ENCODE results near the gene FAM25G.
"Not testable (repeated sequence)": the region's sequence is repeated elsewhere in the genome, so short reads cannot be mapped to it uniquely, and the experiment has no call there.

The FAM25G gene

DNA sequence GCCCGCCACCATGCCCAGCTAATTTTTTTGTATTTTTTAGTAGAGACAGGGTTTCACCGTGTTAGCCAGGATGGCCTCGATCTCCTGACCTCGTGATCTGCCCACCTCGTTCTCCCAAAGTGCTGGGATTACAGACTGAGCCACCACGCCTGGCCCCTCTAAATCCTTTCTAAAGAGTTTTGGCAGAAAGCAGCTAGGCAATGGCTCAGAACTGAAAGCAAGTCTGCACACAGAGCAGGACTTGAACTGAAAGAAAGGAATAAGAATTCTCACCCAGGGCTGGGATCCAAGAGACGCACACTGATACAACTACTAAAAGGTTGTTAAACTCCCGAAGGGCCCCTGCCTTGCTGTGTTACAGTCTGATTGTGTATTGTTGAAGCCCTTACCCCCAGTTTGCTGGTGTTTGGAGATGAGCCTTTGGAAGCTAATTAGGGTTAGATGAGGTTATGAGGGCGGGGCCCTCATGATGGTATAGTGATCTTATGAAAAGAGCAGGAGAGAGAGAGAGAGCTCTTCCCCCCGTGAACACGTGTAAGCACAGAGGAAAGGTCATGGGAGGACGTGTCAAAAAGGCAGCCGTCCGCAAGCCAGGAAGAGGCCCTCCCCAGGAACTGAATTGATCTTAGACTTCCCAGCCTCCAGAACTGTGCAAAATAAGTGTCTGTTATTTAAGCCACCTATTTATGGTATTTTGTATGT, 26.1 kb downstream of the FAM25G start:
- DNase-seq (ENCODE audit: low read depth) = not testable (repeated sequence)

DNA sequence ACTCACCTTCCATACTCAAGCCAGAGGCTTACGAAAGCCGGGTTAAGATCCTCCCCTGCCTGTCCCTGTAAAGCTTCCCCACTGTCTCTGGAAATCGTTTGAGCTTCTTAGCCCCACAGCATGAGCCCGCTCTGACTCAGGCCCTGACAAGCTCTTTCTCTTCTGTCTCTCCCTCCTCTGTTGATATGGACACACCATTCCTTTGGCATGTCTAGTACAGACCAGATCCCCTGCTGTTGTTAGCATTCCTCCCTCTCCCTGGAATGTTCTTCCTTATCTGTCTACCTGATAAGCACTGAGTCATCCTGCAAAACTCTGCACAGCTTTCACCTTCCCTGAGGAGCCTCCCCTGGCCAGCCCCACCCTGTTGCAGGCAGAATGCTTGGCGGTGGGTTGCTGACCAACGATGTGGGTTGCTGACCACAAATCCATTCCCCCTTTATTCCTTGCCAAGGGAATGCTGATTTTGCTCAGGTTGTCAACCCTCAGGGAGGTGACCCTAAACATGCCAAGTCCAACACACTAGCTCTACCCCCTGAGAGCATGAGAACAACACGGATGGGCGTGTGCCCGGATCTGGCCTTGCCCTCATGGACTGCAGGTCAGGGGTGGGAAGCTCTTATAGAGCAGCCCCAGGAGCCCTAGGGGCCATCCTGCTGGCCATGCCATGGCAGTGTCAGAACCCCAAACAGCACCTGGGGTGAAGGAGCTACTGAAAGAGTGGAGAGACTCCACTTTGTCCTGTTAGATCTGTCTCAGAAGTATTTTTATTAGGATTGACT, 28.7 kb downstream of the FAM25G start:
- not testable (repeated sequence) for DNase-seq (ENCODE audit: low read depth)

DNA sequence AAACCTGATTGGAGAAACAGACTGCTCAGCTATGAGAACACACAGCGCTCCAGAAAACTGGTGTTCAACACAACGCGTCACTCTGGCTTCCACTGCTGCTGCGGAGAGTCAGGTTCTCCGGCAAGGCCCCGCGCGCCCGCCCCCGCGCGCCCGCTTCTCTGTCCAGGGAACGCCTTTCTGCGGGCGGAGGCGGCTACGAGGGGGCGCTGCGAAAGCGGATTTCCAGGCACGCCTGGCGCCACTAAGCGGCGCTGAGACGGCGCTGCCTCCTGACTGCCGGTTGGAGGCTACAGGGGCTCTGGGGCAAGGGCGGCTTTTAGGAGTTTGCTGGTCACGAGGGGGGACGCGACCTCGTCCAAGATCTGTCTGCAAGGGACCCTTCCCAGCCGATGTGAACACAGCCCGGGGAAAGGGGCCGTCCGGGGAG, 30.2 kb downstream of the FAM25G start:
- DNase-seq (ENCODE audit: low read depth) = peak; percentile 16

DNA sequence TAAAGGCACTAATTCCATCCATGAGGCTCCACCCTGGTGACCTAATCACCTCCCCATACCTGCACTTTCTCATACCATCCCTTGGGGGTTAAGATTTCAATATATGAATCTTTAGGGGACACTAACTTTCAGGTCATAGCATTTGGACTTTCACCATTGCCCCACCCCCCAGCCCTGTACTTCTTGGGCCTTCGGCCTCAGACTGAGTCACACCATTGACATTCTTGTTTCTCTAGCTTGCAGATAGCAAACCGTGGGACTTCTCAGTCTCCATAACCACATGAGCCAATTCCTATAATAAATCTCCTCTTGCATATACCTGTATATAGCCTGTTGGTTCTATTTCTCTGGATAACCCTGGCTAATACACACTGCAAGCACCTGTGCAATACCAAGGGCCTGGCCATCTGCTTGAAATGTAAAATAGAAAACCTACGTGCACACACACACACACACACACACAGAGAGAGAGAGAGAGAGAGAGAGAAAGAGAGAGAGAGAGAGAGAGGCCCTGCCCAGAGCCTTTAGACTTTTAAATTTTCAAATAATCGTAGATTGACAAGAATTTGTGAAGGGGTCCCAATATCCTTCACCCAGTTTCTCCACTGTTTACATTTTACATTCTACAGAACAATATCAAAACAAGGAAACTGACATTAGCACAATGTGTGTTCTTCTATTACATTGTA, 32.9 kb downstream of the FAM25G start:
- no peak for DNase-seq (ENCODE audit: low read depth)

DNA sequence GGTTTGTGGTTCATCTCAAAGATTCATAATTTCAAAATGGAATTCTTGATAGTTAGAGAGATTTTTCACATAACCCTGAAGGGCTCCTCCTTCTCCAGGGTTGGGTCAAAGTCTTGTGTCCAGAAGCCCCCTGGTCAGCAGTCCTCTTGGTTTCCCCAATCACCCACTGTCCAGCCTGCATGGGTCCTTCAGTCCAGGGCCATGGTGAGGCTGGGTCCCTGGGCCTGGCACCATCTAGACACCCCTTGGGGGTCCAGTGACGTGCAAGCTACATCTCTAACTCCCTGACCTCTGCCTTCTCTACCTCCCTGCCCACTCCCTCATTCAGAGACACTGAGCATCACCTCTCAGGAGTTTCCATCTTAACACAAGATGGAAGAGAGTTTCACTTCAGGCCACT, 33.7 kb downstream of the FAM25G start:
- no peak for DNase-seq (ENCODE audit: low read depth)

DNA sequence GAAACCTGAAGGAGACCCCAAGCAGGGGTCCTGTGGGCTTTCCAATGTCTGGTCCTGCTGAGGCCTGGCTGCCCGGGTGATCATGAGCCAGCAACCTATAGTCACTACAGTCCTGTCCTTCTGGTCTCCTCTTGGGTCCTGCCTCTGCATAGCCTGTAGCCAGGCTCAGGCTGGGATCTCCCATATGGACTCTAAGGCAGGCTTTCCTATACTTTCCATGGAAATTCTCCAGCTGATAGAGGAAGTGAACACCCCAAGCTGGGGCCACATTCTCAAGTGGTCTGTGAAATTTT, 34.0 kb downstream of the FAM25G start:
- no peak for DNase-seq (ENCODE audit: low read depth)

DNA sequence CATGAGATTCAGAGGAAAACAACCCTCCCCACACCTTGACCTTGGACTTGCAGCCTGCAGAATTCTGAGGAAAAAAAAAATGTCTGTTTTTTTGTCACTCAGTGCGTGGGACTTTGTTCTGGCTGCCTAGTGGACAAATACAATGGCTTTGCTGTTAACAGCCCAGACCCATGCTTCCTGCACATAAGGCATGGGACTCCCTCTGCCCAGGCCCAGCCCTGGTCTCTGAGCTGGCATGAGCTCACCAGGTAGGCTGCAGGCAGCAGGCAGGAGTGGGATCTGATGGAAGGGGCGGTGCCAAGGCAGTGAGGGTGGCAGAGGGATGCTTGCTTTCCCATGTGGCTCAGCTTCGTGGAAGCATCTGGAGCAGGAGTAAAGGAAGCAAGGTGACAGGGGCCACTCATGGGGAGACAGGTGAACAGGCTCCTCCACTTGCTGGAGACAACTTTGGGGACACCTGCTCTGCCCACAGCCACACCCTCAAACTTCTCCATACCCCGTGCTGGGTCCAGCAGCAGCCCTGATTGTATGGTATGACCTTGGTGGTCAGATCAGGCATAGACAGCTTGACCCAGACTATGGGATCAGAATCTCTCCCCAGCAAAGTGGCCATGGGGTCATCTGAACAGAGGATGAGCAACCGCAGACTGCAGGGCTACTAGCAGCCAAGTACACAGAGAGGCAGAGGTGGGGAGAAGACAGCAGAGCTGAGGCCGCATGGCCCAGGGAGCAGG, 34.5 kb downstream of the FAM25G start:
- DNase-seq (ENCODE audit: low read depth) = no peak

DNA sequence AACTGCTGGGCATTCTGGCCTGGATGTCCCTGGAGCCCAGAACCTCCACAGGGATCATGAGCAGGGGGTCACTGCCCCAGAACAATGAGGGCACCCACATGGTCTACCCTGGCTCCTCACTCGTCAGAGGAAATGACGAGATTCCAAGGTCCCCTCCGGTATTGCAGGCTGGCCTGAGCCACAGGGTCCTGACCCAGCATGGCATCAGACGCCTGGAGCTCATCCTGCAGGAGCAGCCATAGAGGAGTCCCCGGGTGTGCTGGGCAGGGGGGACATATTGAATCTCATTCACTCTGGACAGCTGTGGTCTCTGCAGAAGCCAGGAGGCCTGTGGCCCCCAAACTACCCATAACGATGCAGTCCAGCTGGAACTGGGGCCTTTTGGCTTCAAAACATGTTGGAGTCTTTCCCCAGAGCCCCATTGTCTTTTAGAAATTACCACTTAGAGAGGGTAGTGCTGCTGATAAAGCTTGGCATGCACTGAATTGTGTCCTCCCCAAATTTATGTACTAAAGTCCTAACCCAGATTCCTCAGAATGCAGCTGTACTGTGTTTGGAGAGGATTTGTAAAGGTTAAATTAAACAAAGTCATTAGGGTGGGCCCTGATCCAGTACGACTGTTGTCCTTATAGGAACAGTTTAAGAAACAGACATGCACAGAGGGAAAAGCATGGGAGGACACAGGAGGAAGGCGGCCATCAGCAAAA, 35.3 kb downstream of the FAM25G start:
- DNase-seq (ENCODE audit: low read depth) = no peak

DNA sequence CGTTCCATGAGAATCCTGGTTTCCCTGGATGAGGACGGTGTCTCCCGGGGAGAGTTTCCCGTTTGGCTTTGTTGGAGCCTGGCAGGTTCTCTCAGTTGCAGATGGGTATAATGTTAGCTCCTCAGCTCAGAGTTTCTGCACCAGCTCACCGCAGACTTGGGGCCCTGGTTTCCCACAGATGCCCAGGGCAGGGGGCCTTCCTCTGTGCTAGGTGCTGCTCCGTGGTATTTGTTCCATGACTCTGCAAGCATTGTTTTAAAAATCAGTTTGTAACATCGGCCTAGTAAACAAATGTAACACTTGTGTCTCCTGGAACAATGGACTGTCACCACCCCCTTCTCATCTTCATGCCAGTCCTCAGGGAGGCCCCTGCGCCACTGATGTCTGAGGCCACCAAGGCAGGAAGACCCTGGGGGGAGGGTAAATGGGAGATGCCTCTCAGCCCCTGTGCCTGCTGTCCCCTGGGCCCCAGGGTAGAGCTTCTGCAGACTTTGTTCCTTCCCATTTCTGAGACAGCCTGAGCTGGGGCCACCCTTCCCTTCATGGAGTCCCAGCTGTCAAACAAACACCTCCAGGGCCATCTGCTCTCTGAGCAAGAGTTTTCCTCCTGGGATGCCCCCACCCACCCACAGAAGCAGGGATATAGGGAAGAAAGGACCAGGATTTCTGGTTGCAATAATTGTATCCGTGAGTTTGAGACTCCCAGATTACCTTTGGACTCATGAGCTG, 36.0 kb downstream of the FAM25G start:
- DNase-seq (ENCODE audit: low read depth) = not testable (repeated sequence)

DNA sequence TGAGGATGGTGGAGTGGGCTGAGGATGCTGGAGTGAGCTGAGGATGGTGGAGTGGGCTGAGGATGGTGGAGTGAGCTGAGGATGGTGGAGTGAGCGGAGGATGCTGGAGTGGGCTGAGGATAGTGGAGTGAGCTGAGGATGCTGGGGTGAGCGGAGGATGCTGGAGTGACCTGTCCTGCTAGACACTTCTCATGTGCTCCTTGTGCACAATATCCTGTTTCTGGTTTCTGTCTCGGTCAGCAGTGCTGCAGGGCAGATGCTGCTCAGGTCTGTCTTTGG, 36.8 kb downstream of the FAM25G start:
- DNase-seq (ENCODE audit: low read depth) = no peak

DNA sequence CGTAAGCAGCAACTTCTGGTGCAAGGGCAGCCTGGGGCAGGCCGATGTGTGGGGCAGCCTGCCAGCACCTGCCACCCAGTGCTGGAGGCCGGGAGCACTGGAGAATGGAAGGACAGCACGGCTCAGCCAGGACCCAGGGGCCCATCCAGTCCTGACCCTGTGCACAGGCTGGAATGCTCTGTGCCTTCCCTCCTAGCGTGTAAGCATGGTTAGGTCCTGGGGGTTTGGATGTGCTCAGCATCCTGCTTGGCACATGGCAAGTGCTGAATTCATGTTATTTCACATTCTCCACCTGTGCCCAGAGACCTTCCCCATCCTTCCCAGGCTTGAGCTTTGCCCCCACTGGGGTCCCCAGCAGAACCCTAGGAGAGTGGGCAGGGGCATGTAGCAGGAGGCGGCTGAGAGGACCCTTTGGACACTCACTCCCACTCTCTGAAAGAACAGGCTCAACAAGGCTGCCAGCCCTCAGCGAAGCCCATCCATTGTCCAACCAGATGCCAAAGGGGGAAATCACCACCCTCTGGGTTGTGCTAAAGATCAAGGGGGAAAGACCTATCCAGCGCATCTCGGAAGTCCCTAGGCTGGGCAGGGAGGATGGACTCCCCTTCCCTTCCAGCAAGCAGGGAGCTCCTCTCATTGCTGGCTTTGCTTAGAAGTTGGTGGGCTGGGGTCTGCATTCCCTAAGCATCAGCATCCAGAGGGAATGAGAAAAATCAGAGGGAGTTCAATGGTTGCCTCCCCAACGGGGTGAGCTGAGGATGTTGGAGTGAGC, 37.3 kb downstream of the FAM25G start:
- DNase-seq (ENCODE audit: low read depth) = no peak

DNA sequence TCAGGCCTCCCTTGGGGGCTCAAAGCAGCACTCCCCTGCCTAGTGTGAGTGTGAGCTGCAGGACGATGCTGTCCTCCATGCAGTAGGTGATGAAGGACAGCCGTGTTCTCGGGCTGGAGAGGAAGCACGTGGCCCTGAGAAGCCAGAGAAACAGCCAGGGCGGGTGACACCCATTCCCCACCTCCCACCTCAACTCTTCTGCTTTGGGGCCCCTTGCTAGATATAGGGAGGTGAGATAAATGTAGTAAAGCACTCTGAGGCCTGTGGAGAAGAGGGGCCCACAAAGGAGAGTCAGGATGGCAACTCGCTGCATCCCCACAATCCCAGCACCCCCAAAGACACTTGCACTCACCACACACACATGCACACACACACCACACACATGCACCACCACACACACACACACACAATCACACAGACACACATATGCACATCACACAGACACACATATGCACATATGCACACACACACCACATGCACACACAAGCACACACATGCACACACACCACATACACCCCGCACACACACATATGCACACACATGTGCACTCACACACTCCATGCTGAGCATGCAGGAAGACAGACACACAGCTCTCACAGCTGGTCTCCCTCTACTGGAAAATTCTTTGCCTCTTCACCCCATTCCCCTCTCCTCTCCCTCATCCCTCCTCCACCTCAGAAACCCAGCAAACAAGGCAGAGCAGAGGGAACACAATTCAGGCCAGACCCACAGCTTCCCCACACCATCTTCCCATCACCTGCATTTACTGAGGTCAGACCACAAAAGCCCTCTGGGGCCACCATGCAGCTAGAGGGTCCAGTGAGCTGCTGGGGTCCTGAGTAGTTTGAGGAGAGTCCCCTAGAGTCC, 38.1 kb downstream of the FAM25G start:
- no peak for DNase-seq (ENCODE audit: low read depth)

DNA sequence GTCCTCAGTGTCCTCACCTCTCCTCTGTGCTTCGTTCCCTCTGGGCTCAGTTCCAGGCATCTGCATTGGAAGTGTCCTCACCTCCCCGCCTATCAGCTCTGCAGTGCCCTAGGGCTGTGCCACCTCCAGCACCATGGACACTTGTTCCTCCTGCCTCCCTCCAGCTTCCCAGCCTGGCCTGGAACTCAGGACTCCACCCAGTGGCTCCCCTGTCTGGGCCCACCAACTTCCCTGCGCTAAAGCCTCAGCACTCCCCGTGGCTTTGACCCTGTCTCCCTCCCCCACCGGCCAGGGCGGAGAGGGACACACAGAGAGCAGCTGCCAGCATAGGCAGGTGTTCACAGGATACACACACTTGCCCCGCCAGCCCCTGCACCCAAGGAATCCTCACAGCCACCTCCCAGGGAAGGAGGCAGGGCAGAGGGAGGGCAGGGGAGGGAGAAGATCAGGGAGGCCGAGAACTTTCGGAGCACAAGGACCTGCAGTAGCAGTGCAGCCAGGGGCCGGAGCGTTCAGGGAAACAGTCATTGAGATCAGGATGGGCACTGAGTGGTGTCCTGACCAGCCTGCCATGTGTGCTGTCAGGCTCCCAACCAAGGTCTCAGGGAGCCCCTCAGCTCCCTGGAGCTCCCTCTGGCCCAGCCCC, 38.9 kb downstream of the FAM25G start:
- no peak for DNase-seq (ENCODE audit: low read depth)

DNA sequence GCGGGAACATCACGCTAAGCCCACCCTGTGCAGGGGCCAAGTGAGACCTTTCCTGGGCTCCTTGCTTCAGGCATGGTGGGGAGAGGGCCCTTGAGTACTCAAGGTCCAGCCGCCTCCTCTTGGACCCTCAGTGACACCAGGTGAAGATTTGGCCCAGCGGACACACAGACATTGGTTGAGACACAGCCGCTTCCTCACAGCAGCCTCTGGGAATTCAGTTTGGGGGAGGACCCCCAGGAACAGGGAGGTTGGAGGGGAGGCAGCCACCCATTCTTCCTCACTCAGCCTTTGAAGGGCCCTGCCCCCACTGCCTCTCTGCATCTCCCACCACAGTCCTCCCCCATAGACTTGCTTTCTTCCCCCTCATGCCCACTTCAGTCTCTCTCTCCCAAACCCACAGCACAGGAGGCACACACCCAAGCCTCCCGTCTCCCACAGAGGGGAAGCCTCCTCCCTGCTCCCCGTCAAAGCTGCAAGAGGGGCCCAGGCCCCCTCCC, 39.5 kb downstream of the FAM25G start:
- no peak for DNase-seq (ENCODE audit: low read depth)

DNA sequence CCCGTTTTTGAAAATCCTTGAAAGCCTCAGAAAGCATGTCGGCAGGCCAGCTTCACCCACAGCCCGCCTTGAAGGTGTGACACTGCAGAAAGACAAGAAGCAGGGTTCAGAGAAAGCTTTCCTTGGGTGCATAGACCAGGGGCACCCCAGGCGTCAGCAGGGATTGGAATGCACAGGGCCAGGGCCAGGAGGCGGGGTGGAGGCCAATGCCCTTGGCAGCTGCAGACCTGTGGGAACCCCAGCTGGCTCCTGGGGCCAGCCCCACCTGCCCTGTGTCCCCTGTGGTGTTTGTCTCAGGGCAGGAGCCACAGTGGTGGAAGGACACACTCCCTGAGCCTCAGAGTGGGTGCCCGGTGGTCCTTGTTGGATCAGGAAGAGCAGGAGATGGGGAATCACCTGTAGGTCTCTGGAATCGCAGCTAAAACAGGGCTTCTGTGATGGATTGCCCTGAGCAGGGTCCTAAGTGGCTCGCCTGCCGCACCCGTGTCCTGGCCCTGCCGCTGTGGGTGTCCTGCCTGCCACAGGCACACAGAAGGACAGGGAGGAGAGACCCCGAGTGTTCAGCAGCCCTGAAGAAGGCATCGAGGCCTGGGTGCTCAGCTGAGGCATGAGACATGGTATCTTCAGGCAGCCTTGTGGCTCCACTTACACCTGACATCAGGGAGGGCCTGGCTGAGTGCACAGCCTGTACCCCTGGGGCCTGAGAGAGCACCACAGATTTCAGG, 40.1 kb downstream of the FAM25G start:
- DNase-seq (ENCODE audit: low read depth) = no peak

DNA sequence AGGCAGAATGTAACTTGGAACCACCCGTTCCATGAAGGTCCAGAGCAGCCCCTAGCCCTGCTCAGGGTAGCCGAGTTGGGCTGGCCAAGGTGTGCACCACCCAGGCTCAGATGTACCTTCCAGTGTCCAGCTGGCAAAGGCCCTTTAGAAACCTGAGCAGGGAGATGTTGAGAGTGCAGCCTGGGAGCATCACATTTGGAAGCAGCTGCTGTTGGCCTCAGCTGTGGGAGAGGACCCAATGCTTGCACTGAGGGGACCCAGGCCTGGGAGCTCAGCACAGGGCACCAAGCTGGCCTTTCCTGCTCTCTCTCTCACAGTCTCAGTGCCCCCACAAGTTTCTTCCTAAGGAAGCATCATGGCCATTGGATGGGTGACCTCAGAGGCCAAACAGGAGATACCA, 41.1 kb downstream of the FAM25G start:
- DNase-seq (ENCODE audit: low read depth) = no peak

DNA sequence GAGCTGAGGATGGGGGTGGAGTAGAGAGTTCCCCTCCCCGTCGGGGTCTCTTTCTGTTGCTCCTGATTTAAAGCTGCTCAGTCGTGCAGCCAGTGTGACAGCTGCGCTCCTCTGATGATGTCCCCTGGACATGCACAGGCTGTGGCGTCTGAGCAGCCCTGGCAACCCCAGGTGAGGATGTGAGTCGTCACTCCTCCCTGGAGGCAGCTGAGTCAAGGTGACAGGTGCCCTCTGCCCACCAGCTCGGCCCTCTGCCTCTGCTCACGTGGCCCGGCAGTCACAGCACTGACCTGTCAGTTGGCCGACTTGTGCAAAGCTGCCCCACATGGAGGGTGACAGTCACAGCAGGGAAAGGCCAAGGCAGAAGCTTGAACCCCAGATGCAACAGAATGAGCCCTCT, 41.5 kb downstream of the FAM25G start:
- DNase-seq (ENCODE audit: low read depth) = no peak
